Motor neuron (in vitro differentiated cells): ENCODE measurements around the gene DCLRE1A. TPM values are rescaled to one million over a fixed set of nuclear protein-coding genes. Genes with fewer than 3 reads are reported as not detected.

Experiments
- ATAC-seq, 8 experiments: fragments of 200-7000 bp; cut with Tn5 transposase; replicated peaks in 6 of 8; 2 replicates each; pipeline ENCODE4 v1.8.0; 2021; ENCODE audit warnings: mild to moderate bottlenecking in 8 of 8, moderate library complexity in 8 of 8
- H3K27ac ChIP-seq, 2 donors: fragments of 250-450 bp; sonication (Bioruptor Pico); 2 replicates each; pipeline ENCODE4 v1.9.0; 2021; ENCODE audit warnings: antibody characterized with exemption in 2 of 2, mild to moderate bottlenecking in 2 of 2, moderate library complexity in 1 of 2
- H3K4me1 ChIP-seq, 2 donors: fragments of 250-450 bp; sonication (Bioruptor Pico); replicated peaks in 1 of 2; 2 replicates each; pipeline ENCODE4 v1.6.1; 2021; ENCODE audit warnings: antibody characterized with exemption in 2 of 2, mild to moderate bottlenecking in 2 of 2, moderate library complexity in 1 of 2
- H3K4me3 ChIP-seq, 5 donors: fragments of 250-450 bp; sonication (Bioruptor Pico); 2 replicates each; pipeline ENCODE4 v1.9.0; 2021; ENCODE audit warnings: antibody characterized with exemption in 5 of 5, mild to moderate bottlenecking in 5 of 5, moderate library complexity in 4 of 5
- WGBS, 10 experiments: fragments of 450-650 bp; shearing (Covaris generic); methylation state at CpG; one replicate each; pipeline ENCODE4 v1.0.0; 2022; 5-methylcytosine and 5-hydroxymethylcytosine counted together
- in situ Hi-C, 9 experiments: fragments of 400-800 bp; cut with MboI; loops; one replicate each; pipeline ENCODE4 v1.15.0; 2021; ENCODE audit warnings: low sequenced_read_pairs in 9 of 9, low pct_unique_long_range_greater_than_20kb in 2 of 9; ENCODE audit not compliant: unreplicated experiment in 9 of 9
- total RNA-seq, 8 experiments: library from RNA; unstranded; fragments of 300-600 nt; gene quantifications; 2 replicates each; pipeline versions ENCODE4 v1.2.3 to v1.2.4, GENCODE V29; 2022

Gene DCLRE1A
- total RNA-seq, 8 experiments from 2014 or later: 5.9 to 11.8 (median 10.0) TPM

- Histone ChIP-seq H3K27ac (no peak overlapping the region), H3K4me1 (no peaks in the 10 kb centered on the region), H3K4me3 (no peak overlapping the region)
- in situ Hi-C loops: no loop called here
- WGBS, 10 experiments: 100% methylated on average over 1 of the region's 1 CpG; no CpG with 5 or more reads in 3 of the 10 experiments
- ATAC-seq: no peak
Measured at GRCh38 chr10:113875212-113875611, 21.3 kb upstream of the DCLRE1A start.

DNA sequence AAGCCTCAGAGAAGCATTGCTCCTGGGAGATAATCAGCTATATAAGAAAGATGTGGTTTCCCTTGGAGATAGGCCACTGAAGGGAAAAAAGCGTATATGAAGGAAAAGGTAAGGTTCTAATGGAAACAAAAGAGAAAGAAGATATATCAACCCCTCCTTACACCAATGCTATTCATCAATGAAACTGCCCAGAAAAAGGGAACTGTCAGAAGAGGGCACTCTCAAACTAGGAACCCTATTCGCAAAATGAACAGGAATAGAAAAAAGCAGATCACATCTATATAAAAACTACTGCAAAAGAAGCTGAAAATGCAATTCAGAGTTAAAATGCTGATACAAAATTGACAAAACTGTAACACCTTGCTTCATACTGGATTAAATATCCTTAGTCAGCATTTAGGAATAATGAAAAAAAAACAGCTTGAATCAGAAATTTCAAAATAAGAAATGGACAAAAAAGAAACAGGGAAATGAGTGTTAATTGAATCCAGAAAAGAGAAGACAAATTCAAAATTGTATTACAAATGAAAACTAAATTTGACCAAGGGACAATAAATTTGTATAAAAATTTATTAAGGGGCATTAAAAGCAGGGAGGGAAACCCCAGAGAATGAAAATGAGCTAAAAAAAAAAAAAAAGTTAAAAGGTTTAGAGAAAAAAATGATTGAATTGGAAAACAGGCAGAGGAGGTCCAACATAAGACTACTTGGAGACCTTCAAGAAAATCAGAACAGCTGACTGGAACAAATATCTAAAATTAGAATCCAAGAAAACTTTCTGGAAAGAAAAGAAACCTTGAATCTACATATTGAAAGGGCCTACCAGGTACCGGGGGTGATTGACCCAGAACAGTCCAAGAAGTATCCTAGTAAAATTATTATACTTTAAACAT, 18.5 kb upstream of the DCLRE1A start:
- no peak for ATAC-seq
- 88 to 100% (median 100%) methylated on average over 1 to 3 of the region's 3 CpGs; no CpG with 5 or more reads in 1 of the 10 experiments for WGBS, 10 experiments
- Histone ChIP-seq H3K4me1 (no peaks in the 10 kb centered on the region), H3K27ac (no peak overlapping the region), H3K4me3 (no peak overlapping the region)
- in situ Hi-C loops: no loop called here

- ATAC-seq: peak in 1 of 8 experiments; percentile 20
- in situ Hi-C loops: no loop called here
- WGBS, 10 experiments: 50 to 100% (median 94%) methylated on average over 1 to 2 of the region's 2 CpGs; no CpG with 5 or more reads in 1 of the 10 experiments
Measured at GRCh38 chr10:113869789-113870188, 15.9 kb upstream of the DCLRE1A start.

DNA sequence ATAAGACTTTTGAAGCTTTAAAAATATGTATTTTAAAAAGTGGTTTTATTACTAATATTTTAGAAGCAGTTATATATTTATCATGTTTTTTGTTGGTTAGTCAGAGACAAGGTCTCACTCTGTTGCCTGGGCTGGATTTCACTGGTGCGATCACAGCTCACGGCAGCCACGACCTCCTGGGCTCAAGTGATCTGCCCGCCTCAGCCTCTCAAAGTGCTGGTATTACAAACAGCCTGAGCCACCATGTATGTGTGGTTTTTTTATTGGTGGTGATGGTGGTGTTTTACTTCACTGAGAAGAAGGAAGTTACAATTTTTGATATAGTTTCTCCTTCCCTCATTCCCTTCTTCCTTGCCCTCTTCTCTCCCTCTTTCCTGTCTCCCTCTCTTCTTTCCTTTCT, 14.0 kb upstream of the DCLRE1A start:
- 83 to 100% (median 100%) methylated on average over 1 to 4 of the region's 4 CpGs; no CpG with 5 or more reads in 2 of the 10 experiments for WGBS, 10 experiments
- in situ Hi-C loops: no loop called here
- no peak for ATAC-seq
- Histone ChIP-seq H3K4me1 (no peaks in the 10 kb centered on the region), H3K4me3 (no peak overlapping the region), H3K27ac (no peak overlapping the region)

More at GRCh38 chr10:113869789-113870188, 15.9 kb upstream of the DCLRE1A start:
- no peak overlapping the region for H3K4me3 ChIP-seq
- H3K27ac ChIP-seq: no peak overlapping the region
- no peaks in the 10 kb centered on the region for H3K4me1 ChIP-seq

- Histone ChIP-seq H3K4me3 (no peak overlapping the region), H3K4me1 (no peaks in the 10 kb centered on the region), H3K27ac (no peak overlapping the region)
- 74 to 100% (median 96%) methylated on average over 1 to 5 of the region's 5 CpGs; no CpG with 5 or more reads in 2 of the 10 experiments for WGBS, 10 experiments
- in situ Hi-C loops: no loop called here
- no peak for ATAC-seq
Measured at GRCh38 chr10:113866551-113867394, 12.9 kb upstream of the DCLRE1A start.

GRCh38 chr10:113865901-113866300, 12.0 kb upstream of the DCLRE1A start:
- no peaks in the 10 kb centered on the region for H3K4me1 ChIP-seq
- 71 to 100% (median 98%) methylated on average over 1 to 3 of the region's 3 CpGs; no CpG with 5 or more reads in 2 of the 10 experiments for WGBS, 10 experiments
- in situ Hi-C loops: no loop called here
- no peak for ATAC-seq
- H3K4me3 ChIP-seq: no peak overlapping the region
- no peak overlapping the region for H3K27ac ChIP-seq

- Histone ChIP-seq H3K4me1 (peaks cover 0 to 23% of the 10 kb centered on the region in 2 donors), H3K27ac (no peak overlapping the region), H3K4me3 (no peak overlapping the region)
- WGBS, 10 experiments: 83 to 100% (median 96%) methylated on average over 2 of the region's 2 CpGs; no CpG with 5 or more reads in 1 of the 10 experiments
- in situ Hi-C loops: no loop called here
- no peak for ATAC-seq
Measured at GRCh38 chr10:113859261-113859660, 5.4 kb upstream of the DCLRE1A start.

DNA sequence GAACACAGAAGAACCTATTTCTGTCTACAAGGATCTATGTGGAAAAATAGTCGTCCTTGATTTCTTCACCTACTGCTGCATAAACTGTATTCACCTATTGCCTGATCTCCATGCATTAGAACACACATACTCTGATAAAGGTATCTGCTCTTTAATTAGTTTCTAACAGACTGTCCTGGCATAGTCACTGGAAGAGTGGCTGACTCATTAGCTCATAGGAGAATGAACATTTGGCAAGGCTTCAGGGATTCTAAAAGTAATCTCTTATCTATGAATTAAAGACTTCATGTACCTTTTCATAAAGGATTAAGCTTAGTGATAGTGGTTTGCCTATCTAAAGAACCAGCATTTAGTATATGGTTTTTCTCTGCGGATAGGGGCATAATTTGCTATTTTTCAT, 4.7 kb upstream of the DCLRE1A start:
- no peak for ATAC-seq
- H3K4me3 ChIP-seq: no peak overlapping the region
- in situ Hi-C loops: no loop called here
- no peak overlapping the region for H3K27ac ChIP-seq
- 67 to 100% (median 98%) methylated on average over 1 to 2 of the region's 2 CpGs for WGBS, 10 experiments
- peaks cover 0 to 24% of the 10 kb centered on the region in 2 donors for H3K4me1 ChIP-seq

GRCh38 chr10:113857210-113857609, 3.3 kb upstream of the DCLRE1A start:
- Histone ChIP-seq H3K4me3 (peak overlapping the region in 2 of 5 donors; percentile 89 to 93), H3K4me1 (peaks cover 8 to 37% of the 10 kb centered on the region in 2 donors), H3K27ac (no peak overlapping the region)
- in situ Hi-C loops: no loop called here
- ATAC-seq: no peak

DNA sequence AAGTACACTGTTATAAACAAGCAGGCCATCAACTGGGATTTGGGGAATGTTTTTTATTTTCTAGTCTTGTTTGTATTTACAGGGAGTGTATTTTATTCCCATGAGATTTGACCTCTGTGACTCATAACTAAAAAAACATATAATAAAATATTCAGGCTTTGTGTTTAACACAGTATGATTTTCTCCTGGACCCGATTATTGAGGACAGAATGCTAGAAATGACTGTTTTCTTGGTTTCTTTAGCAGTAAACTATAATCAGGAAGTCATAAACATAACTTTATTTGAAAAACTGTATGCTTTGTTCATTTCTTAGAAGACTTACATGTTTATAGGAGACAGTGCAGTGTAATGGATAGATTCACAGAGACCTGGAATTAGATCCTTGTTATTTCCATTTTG, 2.7 kb upstream of the DCLRE1A start:
- in situ Hi-C loops: no loop called here
- peaks cover 14 to 42% of the 10 kb centered on the region in 2 donors for H3K4me1 ChIP-seq
- no peak for ATAC-seq
- no peak overlapping the region for H3K27ac ChIP-seq
- peak overlapping the region in 4 of 5 donors; percentile 89 to 100 (median 91) for H3K4me3 ChIP-seq
- WGBS, 10 experiments: 0 to 82% (median 33%) methylated on average over 1 of the region's 1 CpG; no CpG with 5 or more reads in 2 of the 10 experiments

DNA sequence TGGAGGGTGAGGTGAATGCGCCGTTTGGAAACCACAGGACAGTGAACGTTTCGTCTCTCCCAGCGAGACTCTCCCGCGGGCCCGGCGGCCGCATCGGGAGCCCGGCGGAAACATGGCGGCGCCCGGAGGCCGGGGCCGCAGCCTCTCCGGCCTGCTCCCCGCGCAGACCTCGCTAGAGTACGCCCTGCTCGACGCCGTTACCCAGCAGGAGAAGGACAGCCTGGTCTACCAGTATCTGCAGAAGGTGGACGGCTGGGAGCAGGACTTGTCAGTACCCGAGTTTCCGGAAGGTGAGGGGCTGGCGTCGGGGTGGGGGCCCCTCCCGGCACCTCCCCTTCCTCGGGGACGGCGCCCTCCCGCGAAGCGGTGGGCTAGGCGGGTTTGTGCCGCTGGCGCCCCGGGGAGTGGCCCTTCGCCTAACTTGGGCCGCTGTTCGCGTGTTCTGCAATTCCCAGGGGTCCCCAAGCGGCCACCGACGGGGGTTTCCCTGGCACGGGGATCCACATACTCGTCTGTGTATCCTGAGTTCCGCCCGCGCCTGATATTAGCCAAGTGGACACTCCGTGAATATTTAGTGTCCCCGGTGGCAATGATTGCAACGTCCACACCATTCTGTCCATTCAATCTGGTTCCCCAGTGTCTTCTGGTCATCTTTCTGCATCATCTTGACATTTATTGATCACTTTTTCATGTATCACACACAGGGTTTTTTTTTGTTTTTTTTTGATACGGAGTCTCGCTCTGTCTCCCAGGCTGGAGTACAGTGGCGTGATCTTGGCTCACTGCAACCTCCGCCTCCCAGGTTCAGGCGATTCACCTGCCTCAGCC, 1.1 kb upstream of the DCLRE1A start:
- H3K4me3 ChIP-seq: peak overlapping the region; percentile 72 to 100 (median 89)
- peak overlapping the region; percentile 95 to 97 for H3K27ac ChIP-seq
- ATAC-seq: peak; percentile 71 to 82 (median 75)
- peaks cover 19 to 57% of the 10 kb centered on the region in 2 donors for H3K4me1 ChIP-seq
- 0 to 5% (median 0%) methylated on average over 3 to 22 of the region's 62 CpGs; no CpG with 5 or more reads in 1 of the 10 experiments for WGBS, 10 experiments
- in situ Hi-C loops: no loop called here

DNA sequence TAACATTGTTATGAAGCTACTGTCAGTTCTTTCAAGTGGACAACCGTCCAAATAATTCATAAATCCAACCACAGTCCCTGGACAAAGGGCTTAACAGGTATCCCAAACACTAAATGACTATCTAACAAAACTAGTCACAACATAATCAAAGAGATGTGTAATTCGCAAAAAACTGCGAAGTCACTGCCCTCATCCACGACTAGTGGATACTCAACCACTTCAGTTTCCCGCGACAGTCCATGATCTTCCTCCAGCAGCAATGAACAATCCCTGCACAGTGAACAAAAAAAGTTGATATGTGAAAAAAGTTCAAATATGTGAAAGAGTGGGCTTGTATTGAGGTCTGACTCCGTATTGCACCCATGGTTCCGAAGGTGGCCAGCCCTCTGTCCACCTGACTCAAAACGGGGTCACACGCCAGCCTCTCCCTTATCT, 287 bp downstream of the DCLRE1A start:
- peaks cover 19 to 70% of the 10 kb centered on the region in 2 donors for H3K4me1 ChIP-seq
- WGBS, 10 experiments: 30 to 87% (median 59%) methylated on average over 2 to 10 of the region's 10 CpGs; no CpG with 5 or more reads in 2 of the 10 experiments
- in situ Hi-C loops: no loop called here
- H3K27ac ChIP-seq: peak overlapping the region; percentile 95 to 97
- peak overlapping the region; percentile 72 to 100 (median 89) for H3K4me3 ChIP-seq
- no peak for ATAC-seq
